ENCODE data around the gene KRT28.
"Not testable (repeated sequence)": the region's sequence is repeated elsewhere in the genome, so short reads cannot be mapped to it uniquely, and the experiment has no call there.

The KRT28 gene

DNA sequence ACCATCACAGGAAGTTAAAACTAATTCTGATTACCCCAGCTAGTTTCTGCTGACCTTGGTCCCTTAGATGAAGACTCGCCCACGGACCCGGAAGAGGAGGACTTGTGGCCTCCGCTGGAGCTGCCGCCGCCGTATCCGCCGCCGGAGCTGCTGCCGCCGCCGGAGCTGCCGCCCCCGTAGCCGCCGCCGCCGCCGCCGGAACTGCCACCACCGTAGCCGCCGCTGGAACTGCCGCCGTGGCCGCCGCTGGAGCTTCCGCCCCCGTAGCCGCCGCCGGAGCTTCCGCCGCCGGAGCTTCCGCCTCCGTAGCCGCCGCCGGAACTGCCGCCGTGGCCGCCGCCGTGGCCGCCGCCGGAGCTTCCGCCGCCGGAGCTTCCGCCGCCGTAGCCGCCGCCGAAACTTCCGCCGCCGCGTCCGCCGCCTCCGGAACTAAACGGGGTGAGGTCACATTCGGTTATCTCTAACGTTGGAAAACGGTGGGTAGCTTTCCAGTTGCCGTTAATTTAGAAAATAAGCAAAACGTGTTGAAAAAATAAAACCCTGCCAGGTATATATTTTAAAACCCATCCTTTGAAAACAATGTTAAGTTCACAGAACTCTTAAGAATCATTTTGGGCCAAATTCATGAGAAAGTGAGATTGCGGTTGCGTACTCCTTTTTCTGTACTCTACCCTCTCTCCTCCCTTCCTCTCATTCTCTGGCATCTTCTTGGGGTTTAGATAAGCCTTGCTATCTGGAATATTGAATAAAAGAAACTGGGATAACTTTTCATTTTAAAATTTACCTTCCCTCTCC, 19.2 kb upstream of the KRT28 start:
- peak; percentile 80 for DNase-seq

- no peak for DNase-seq
Measured at GRCh38 chr17:40818343-40818732, 18.6 kb upstream of the KRT28 start.

DNA sequence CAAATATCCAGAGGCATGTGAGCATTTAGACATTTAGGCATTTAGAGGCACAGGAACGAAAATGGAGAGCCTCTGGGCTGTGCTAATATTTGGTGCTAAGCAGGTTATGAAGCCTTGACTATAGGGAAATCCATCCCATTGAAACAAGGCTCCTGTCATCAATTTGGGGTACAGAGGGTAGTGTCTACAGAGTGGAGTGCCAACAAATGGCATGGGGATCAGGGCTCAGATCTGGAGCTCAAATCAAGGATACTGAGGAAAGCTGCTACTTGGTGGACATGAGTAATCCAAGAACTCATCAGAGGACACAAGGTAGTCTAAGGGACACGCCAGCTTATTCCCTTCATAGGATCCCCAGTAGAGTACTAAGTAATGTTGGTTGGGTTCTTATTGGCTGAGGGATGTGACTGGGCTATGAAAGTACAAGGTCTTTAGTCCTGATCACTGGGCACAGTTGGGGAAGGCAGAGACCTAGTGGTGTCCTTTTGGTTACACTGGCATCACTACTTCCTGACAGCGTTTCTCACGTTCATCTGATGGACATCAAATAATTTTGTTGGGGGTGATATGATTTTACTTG, 17.4 kb upstream of the KRT28 start:
- no peak for DNase-seq

- DNase-seq: no peak
Measured at GRCh38 chr17:40816569-40816968, 16.8 kb upstream of the KRT28 start.

DNA sequence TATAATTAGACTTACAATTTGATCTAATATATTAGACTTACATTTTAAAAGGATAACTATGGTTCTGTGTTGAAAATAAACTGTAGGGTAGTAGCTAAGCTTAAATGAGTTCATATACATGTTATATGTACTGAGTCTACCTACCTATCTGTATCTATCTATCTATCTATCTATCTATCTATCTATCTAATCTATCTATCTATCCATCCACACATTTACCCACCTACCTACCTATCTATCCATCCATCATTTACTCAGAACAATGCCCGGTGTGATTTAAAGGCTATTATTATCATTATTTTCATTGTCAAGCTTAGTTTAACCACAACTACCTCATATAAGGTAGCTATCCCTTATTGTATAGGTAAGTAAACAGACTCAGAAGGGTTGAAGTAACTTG, 15.6 kb upstream of the KRT28 start:
- no peak for DNase-seq

GRCh38 chr17:40814657-40815056, 14.9 kb upstream of the KRT28 start:
- DNase-seq: not testable (repeated sequence)

- no peak for DNase-seq
Measured at GRCh38 chr17:40813804-40814203, 14.0 kb upstream of the KRT28 start.

- no peak for DNase-seq
Measured at GRCh38 chr17:40812639-40813038, 12.9 kb upstream of the KRT28 start.

DNA sequence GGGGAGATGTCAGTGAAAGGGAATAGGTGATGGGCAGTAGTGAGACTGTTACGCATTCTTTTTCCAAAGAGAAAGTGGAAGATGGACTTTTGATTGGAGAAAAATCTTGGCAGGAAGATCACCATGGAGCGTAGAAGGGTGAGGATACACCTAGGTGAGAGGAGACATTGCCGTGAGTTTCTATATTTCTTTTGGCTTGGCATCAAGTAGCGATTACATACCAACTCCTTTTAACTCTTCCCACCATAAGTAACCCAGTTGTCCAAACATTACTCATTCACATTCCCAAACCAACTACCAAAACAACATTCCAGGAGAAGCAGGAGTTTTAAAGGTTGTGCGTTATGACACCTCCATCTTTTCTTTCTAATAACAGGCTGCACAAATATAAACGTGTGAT, 10.7 kb upstream of the KRT28 start:
- DNase-seq: no peak

GRCh38 chr17:40809721-40810421, 10.1 kb upstream of the KRT28 start:
- no peak for DNase-seq

DNA sequence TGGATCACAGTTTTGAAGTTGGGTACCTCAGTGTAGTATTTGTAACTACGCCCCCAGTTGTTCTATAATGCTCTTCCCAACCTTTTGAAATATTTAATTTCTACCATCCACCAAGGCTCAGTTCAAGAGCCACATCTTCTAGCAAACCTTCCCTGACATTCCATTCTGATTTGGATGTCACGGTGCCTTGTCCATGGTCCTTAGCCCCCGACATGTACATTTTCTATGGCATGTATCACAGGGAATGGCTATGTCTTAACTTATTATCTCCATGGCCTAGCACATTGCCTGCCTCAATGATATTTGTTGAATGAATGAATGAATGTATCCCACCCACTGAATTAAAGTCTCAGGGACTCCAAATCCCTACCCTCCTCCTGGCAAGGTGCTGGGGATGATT, 6.4 kb upstream of the KRT28 start:
- no peak for DNase-seq

GRCh38 chr17:40803617-40804082, 3.9 kb upstream of the KRT28 start:
- DNase-seq: peak; percentile 82

- DNase-seq: no peak
Measured at GRCh38 chr17:40801157-40801556, 1.4 kb upstream of the KRT28 start.

GRCh38 chr17:40800381-40800780, 622 bp upstream of the KRT28 start:
- DNase-seq: no peak

- DNase-seq: no peak
Measured at GRCh38 chr17:40796846-40797245, 2.9 kb downstream of the KRT28 start.

GRCh38 chr17:40795019-40795667, 4.6 kb downstream of the KRT28 start:
- DNase-seq: no peak

- peak; percentile 14 for DNase-seq
Measured at GRCh38 chr17:40794466-40794865, 5.3 kb downstream of the KRT28 start.

DNA sequence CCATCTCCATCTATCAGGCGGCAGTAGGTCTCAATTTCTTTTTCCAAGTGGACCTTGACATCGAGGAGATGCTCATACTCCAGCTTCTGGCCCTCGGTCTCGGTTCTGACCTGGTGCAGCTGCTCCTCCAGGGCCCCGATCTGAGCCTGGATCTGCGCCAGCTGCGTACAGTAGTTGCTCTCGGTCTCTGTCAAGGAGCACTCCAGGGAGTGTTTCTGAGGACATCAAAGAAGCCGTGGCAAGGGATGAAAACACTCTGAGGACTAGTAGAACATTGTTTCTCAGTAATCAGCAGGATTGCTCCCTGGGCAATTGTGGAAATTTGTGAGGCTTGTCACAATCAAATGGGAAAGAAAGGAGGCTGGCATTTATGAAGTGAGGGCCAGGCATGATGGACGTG, 5.9 kb downstream of the KRT28 start:
- peak; percentile 4 for DNase-seq

DNA sequence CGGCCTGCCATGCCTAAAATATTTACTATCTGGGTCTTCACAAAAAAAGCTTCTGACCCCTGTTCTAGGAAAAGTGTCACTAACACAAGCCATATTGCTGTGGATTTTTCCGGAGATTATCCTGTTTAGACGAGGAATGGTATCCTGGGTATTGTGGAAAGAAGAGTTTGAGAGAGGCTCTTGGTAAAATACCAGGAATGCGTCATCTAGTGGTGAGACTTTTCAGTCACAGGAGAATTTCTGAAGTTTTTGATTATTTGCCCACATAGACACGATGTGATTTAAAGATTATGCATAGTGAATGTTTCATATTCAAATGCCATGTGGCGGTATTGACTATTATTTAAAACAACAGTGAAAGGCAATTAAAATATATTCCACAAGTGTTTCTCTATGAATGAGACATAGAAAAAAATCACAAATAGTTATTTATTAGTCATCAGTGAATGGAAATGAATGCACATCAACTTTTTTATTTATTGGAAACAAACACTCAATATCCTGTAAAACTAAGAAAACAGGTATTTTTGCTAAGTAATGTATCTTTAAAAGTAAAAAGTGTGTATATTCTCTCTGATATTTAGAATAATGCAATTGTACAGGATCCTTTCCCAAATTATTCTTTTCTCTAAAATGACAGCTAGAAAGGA, 7.8 kb downstream of the KRT28 start:
- peak; percentile 34 for DNase-seq

DNA sequence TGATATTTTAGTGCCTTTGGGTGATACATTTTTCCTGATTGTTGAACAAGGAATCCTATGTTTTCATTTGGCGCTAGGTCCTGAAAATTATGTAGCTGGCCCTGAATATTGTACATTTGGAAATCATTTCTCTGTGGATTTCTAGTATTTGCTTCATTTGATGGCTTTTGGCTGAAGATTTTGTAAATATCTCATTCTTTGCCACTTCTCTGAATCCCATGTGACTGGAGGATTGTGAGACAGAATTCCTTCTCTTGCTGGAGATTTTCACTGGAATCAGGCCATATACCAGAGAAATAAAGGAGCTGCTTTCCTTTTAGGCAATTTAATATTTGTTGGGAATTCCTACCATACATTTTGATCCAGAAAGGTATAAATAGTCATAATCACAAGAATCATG, 8.6 kb downstream of the KRT28 start:
- DNase-seq: no peak

DNA sequence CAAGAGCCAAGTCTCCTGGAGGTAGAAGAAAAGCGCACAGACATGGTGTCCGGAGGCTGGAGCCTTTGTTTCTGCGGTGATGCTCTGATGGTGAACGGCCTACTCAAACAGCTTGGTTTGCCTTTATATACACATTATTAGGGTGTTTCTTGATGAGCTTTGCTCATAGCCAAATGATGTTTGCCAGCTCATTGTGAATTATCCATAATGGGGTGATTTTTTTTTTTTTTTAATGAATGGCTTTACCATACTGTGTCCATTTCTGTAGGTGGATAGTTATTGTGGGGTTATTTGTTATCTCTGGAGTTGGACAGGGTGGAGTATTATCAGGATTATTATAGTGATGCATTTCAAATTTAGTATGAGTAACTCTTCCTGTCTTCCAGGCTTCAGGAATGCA, 17.3 kb downstream of the KRT28 start, which contains the start of gene KRT27:
TSS of gene KRT27 (minus strand) at position 101 of the 400 bp plus-strand sequence. CDS start at position 44, 57 bp downstream.
- DNase-seq: no peak

DNA sequence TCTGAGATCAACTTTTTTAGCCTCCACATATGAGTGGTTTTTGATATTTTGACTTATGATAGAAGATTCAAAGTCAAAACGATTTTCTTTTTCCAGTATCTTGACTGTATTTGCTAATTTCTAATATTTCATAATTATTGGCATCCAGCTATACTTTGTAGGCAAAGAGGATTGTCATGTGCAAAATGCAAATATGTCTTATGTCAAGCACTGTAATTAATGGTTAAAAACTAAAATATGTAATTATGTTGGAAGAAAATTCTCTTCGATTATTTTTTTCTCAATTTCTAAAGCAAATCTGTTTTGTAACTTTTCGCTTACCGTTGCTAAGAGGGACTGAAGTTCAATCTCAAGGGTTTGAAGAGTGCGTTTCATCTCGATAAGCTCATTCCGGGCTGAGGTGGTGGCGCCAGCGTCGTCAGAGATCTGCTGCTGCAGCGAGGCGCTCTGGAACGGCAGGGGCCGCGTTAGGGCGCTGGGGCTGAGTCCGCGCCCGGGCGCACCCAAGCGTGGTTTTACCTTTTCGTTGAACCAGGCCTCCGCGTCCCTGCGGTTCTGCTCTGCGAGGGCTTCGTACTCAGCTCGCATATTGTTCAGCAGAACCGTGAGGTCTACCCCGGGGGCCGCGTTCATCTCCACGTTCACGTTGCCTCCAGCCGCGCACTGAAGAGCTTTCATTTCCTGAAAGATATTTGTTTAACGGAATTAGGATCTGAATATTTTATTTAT, 20.4 kb downstream of the KRT28 start:
- no peak for DNase-seq
